Spleen (tissue), 7 donors: ENCODE measurements around the gene DMAC2L.

ENCODE experiments used
- CTCF ChIP-seq, 11 experiments: fragments of 200-600 bp in 7 of 11; fragments of 450-650 bp in 4 of 11; sonication (generic) in 4 of 11; IDR thresholded peaks in 8 of 11; conservative IDR thresholded peaks in 3 of 11; 1 replicate in 7 of 11; 2 replicates in 4 of 11; pipeline versions ENCODE4 v1.4.0 to v1.8.0; 2016 to 2021; ENCODE audit warnings: antibody characterized with exemption in 11 of 11, inconsistent platforms in 4 of 11, mild to moderate bottlenecking in 1 of 11
- POLR2A ChIP-seq, 3 donors: fragments of 450-650 bp; IDR thresholded peaks; one replicate each; pipeline ENCODE4 v1.5.1; 2017; ENCODE audit warnings: antibody characterized with exemption in 3 of 3, mild to moderate bottlenecking in 1 of 3
- donor health status: DM: no; HTN: no; CAD: no; lungs with moderate emphysema.
- donor health status: DM: no; HTN: no; CAD: no.
- donor health status: DM: no; HTN: no; CAD: no.

GRCh38 chr14:50338587-50338986 is 26.5 kb downstream of the DMAC2L start:
- TF ChIP-seq CTCF (IDR thresholded peaks at IDR 0.05 in 8 of 11, conservative IDR thresholded peaks at IDR 0.05 in 3 of 11) (no peak), POLR2A (IDR thresholded peaks at IDR 0.05) (no peak)
